Mucosa of gallbladder (tissue), 1 donor: ENCODE measurements around the gene EVA1A. TPM values are rescaled to one million over a fixed set of nuclear protein-coding genes. Genes with fewer than 3 reads are reported as not detected.

Experiments used
- DNase-seq: peaks from one replicate; pipeline ENCODE4 v3.0.0-alpha.2; 2020; ENCODE audit warnings: low spot score
- total RNA-seq: library from RNA; stranded (reverse); gene quantifications from one replicate; pipeline ENCODE4 v1.2.1, GENCODE V29; 2021
- donor health status: DM: no; HTN: no; CAD: no.

The EVA1A gene
- total RNA-seq, 1 donor from 2014 or later: 0.43 TPM

DNA sequence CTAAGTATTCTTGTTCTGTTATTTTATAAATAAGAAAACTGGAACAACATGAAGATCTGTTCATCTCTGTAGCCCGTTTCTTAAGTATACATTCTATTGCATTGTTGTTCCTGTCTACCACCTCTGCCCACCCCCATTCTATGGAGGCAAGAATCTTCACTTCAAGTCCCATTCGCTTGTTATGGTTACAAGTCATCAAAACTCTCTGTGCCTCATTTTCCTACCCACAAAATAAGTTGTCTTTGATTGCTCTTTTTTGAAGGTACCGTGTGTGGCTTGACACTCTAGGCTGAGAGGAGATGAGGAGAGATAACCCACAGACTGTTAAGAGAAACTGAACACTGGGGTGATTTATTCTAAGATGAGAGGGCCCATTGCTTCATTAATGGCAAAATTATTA, 2.9 kb upstream of the EVA1A start:
- DNase-seq: no peak

DNA sequence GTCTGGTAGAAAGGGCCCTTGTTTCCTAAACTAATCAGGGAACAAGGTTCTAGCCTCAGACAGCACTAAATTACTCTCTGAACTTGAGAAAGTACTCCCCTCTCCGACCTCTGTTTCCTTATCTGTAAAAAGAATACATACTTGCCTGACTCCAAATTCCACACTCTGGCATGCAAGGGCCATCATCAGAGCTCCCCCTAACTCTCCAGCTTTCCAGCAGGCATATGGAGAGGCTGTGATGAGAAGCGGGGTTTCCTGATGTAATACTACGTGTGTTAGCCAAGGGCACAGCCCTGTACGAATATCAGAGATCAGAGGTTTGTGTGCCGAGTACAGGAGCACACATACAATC, 1.8 kb upstream of the EVA1A start:
- DNase-seq: no peak

DNA sequence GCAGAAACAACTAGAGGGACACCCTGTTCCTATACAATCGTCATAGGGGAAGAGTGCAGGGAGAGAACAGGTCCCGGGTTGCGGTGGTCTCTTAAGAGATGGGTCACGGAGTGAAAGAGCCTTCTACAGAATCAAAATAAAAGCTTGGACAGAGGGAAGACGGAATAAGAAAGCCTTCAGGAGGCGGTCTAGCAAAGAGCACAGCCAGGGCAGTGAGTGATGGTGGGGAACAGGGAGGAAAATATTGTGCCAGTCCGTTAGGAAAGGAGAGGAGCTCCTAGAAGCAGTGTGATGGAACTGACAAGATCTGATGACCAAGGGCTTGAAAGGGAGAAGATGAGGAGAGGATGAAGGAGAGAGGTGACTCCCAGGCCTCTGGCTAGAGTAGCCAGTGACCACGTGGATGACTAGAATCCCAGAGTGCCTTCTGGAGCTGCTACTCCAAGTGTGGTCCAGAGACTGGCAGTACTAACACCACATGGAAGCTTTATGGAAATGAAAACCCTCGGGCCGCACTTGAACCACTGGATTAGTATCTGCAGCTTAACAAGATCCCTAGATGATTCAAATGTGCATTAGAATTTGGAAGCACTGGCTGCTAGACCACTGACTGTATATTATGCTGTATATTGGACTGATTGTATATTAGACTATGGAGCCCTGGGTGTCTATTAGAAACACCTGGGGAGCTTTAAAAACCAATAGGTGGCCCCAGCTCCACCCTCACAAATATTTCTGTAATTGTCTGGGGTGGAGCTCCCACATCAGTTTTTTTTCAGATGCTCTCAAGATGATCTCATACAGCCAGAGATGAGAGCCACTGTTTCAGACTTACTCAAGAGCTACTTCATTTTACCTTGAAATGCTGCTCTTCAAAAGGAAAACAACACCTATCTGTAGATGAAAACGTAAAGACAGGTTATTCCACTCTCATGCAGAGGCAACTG, 1.1 kb upstream of the EVA1A start:
- DNase-seq: no peak

DNA sequence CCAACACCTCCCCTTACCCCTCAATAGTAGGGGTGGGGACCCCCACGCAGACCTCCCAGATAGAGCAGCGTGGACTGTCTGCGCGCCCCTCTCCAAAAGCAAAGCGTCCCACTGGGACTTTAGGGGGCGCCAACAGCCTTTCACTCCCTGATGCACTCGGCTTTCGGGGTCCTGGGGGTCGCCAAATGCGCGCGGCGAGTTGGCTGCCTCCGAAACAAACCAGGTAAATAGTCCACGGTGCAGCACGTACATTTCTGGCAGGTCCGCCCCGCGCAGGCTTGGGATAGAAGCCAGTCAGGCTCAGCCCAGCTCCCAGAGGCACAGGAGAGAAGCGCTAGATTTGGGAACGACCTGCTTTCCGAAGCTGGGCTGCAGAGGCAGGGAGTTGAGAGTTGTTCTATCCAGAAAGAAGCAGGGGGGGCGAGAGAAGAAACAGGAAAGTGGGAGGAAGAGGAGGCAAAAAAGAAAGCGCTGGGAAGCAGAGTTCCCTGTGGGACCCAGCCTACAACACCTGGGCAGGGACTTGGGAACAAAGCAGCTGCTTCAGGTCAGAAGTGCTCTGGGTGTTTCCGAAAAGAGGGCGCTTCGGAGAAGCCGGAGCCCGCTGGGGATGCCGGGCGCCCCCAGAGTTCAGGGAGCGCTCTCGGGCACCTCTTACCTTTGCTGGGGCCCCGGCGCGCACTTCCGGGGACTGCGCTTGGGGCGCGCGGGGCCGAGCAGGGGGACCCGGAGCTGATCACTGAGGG, 544 bp downstream of the EVA1A start:
- peak; percentile 8 for DNase-seq

DNA sequence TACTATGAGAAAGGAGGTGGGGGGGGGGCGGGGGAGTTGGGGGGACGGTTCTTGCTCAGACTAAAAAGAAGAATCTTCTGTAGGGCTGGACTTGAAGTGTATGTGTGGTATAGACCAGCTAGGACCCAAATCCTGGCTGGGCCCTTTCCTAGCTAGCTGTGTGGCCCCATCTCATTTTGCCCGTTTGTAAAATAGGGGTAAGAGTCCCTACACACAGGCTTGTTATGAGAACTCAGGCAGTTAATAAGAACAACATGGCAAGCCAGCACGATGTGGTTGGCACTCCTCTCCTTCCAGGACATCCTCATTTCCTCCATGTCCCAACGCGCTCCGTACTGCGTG, 1.1 kb downstream of the EVA1A start:
- DNase-seq: no peak

DNA sequence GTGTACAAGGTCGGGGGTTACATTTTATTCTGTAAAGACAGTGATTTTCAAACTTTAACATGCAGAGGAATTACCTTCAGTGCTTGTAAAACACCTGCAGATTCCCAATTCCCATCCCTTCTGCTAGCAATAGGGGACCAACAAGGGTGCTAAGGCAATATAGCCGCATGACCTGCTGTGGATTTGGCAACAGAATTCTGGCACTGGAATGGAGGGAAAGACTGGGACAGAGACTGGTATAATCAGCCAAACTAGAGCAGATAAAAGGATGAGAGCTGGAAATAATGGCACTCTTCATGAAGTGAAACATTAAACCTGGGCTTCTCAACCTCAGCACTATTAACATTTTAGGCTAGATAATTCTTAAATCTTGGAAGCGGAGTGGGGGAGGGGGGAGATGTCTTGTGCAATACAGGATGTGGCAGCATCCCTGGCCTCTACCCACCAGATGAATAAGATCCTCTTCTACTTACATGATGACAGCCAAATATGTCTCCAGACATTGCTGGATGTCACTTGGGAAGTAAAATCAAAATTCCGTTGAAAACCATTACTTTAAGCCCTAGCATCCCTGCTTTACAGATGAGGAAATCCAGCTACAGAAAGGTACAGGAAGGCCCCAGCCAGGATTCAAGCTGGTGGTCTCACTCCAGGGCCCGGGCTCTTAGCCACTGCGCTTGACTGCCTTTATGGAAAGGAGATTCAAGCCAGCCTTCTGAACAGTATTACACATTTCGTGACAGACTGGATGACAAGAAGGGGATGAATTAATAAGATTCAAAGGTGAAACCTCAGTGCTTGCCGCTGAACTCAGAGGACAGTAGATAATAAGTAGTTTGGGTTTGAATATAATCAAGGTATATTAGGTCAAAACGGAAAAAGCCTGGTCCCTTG, 1.7 kb downstream of the EVA1A start:
- peak; percentile 5 for DNase-seq

DNA sequence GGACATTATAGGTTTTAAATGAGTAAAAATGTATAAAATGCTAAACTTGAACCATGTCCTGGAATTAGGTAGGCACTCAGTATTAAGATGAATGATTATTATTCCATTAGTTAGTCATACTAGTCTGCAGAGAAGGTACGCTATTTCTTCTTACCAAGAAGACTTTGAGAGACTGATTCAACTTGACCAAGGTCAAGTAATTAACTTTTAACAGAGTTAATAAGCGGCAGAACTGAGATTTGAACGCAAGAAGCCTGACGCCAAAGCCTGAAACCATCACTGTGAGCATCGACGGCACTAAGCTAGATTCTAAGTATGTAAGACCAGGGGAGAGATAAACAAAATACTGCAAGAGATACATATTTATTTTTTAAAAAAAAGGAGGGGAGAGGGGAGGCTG, 2.6 kb downstream of the EVA1A start:
- DNase-seq: no peak

DNA sequence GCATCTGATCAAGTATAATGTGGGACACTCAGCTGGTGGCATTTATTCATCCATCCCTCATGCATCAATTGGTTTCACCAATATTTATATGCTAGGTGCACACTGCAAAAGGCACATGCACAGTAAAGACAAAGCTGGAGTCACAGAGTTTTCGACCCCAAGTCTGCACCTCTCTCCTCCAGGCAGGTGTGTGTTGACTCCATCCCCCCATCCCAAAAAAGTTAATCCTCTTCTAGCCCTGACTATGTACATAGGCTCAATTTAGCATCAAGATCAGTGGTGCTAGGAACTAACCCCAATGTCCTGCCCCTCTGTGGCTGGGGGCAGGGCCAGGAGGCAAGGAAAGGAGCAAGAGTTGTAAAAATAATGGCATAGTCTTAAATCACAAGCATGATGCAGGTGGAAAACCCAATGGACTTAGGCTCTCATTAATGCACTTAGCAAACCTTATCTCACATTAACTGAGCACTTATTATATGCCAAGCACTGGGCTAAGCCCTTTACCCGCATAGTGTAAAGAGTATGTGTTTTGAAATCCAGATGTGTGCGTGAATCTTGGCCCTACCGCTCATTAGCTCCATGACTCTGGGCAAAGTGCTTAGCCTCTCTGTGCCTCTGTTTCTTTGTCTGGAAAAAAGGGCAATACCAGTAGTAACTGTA, 3.1 kb downstream of the EVA1A start:
- DNase-seq: no peak

DNA sequence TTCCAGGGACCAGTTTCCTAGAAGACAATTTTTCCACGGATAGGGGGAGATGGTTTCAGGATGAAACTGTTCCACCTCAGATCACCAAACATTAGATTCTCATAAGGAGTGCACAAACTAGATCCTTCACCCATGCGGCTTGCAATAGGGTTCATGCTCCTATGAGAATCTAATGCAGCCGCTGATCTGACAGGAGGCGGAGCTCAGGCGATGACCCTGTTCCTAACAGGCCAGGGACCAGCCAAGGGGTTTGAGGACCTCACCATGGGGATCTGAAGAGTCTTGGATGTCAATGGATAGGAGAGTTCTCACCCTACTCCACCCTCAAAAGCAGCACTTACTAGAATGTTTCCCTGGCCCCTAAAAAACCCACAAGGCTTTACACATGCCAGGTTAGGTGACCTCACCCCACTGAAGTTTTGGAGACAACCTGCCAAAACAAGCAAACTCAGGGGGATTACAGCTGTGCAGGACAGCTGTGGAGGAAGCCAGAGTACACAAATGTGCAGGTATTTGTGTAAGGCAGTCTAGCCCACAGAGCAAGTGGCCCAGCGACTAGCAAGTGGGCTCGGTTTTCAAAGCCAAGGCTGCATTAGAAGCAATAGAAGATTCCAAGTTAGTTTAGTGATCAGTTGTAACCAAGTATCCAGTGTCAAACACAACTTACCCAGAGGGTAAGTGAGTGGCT, 3.9 kb downstream of the EVA1A start:
- DNase-seq: peak; percentile 2

DNA sequence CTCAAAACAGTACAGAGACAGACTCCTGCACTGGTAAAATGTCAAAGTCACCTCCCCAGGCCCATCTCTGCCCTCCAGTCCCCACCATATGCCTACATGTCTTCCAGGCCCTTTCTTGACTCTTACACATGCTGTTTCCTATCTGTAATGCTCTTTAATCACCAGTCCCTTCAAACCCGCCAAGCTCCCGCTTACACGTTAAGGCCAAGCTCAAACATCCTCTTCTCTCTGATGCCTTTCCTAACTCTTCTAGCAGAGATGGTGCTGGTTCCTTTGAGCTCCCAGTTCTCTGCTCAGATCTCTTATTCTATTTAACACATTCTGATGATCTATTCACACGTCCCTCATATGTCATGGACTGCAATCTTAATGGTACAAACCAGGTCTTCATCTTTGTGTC, 5.0 kb downstream of the EVA1A start:
- peak; percentile 4 for DNase-seq

DNA sequence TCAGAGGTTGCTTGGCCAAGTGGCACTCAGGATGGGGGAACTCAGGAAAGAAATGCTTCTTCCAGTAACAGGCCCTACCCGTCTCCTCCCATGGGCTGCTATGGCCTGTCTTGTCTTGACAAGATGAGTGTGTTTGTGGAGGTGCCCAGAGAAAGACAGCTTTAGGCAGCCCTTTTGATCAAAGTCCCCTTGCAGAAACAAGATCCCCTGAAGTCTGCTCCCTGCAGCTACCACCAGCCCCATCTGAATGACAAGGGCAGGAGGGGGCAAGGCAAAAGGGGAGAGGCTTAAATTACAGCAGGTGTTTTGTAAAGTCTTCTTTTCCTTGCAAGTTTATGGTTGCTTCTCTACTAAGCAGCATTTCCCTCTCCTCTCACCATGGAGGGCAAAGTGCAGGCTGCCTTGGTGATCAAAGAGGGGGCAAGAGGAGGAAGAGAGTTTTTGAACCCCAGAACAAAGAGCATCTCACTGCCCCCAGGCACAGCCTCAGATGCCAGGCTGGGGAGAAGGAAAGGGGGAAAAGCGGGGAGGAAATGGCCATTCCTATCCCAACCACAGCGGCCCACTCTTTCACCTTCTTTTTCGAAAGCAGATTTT, 6.7 kb downstream of the EVA1A start:
- DNase-seq: no peak

DNA sequence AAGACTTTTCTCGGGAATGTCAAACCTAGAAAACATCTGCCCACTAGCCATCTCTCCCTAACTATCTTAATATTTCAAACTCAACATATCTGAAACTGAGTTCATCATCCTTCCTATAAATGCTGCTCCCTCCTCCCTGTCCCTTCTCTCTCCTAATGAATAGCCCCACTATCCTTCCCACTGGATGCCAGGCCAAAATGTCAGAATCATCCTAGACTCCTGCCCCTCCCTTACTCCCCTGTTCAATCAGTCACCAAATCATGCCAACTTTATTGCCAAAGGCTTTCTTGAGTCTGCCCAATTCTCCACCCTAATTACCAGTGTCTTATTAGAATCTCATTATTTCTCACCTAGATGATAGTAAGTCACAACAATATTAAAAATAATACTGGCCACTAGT, 8.5 kb downstream of the EVA1A start:
- peak; percentile 1 for DNase-seq

DNA sequence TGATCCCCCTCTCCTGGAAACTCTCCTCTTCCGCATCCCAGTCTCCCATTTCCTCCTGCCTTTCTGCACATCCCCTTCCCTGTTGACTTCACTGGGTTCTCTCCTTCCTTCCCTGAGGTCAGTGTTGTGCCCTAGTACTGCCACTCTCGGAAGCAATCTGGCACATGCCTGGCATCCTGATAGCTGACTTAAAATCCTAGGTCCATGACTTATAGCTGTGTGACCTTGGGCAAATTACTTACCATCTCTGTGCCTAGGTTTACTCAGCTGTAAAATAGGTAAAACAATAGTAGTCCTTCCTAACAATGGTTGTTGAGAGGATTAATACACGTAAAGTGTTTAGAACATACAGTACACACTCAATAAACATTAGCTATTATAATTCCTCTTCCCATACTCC, 9.3 kb downstream of the EVA1A start:
- no peak for DNase-seq

DNA sequence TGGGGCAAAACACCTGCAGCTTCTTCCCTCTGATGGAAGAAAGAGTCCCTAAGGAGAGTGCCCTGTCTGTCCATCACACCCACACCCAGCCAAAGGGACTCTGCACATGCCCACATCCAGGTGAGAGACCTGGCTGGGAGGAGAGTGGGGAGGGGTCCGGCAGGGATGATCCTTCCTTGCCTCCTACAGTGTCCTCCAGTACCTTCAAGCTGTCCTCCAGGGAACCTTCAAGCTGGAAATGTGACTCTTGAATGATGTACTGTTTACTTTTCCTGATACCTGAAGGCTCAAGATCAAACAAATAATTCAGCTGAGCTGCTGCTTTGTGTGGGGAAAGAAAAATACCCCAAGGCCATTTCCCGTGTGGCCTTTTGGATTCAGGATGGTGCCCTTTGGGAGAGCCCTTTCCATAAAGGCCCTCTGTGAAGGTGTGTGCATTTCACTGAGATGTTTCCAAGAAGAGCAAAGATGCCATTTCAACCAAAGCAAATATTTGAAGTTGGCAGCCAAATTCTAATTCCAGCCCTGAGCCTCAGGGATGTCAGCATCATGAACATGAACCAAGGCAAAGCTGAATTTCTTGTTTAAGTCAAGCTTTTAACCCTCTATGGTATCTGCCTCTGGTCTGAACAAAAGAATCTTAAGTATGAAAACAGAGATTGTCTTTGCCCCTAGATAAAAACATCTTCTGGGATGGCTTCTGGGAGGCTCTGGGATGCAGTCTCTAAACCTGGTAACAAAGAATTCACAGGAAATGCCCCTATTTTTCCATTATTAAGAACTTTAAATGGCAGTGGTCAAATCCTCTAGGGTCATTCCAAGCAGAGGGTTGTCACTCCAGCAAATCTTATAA, 11.1 kb downstream of the EVA1A start:
- peak; percentile 0 for DNase-seq

DNA sequence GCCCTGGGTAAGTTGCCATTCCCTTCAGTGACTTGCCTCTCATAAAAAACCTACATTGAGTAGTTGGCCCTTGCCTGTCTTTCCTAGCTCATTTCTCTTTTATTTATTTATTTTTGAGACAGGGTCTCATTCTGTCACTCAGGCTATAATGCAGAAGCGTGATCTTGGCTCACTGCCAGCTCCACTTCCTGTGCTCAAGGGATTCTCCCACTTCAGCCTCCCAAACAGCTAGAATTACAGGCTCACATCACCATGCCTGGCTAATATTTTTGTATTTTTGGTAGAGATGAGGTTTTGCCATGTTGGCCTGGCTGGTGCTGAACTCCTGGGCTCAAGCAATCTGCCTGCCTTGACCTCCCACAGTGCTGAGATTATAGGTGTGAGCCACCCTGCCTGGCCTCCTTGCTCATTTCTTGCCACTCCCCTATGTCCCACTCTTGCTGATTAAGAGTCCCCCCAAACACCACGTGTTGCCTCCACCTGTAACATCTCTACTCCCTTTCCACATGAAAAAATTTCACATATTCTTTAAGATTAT, 12.6 kb downstream of the EVA1A start:
- DNase-seq: peak; percentile 8

DNA sequence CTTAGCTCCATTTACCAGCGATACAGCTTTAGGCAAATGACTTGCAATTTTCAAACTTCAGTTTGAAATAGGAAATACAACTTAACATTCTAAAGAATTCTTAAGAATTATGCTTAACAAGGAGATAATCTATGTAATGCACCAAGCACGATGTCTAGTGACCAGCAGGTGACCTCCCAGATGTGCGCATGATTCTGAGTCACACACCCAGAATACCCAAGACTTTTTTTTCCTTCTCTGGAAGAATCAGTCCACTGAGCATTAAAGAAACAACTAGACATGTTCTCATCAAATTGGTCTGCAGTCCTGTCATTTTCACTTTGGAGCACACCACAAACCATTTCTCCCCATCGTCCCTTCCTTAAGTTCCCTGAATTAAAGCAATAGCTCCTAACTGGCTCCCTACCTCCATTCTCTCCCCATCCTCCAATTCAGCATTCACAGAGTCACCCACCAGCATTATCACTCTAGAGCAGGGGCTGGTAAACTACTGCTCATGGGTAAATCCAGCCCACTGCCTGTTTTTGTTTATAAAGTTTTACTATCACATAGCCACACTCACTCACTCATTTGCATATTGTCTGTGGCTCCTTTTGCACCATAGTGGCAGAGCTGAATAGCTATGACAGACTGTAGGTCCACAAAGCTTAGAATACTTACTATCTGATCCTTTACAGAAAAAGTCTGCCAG, 13.2 kb downstream of the EVA1A start:
- no peak for DNase-seq

DNA sequence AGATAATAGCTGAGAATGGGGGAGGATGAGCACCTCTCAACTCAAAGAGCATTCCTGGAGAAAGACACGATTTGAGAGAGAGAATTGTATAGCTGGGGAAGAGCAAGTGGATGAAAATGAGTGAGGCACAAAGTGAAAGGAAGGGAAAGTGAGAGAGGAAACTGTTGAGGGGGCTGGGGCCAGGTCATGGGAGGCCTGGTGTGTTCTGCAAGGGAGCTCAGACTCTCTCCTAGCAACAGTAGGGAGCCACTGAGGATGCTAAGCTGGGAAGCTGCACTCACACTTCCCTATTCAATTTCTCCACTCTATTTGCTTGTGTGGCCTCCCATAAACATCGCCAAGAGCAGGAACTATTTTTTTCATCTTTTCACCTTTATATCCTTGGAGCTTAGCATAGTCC, 14.8 kb downstream of the EVA1A start:
- DNase-seq: peak; percentile 1

DNA sequence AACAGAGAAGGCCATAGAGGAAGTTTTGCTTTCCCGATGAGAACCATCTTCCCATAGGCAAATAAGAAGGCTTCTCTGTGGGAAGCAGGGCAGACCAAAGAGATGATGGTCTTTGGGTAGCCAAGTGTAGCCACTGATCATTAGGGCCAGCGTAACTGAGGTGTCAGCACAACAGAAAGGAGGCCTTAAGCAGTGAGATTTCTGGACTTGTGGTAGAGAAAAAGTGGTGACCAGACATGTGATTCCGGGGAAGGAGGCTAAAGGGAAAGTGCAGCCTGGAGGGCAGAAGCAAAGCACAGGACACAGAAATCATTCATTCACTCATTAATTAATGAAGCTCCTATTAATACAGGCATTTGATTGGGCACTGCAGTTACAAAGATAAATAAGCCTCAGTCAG, 15.4 kb downstream of the EVA1A start:
- peak; percentile 2 for DNase-seq

DNA sequence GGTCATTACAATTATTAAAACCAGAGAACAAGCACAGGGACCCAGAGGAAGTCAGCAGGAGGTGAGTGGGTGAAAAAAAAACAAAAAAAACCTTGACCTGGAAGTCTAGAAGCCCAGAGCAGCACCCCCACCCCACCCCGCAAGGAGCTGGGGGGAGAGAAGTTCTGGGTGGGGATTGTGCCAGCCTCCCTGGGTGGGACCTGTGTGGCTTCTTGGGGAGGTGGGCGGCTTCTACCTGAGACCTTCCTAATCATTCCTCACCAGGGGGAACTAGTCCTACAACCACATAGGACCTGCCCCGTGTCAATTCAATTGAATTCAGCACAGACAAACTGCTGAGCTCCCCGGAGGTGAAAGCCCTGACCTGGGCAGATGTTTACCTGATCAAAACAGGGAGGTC, 17.3 kb downstream of the EVA1A start:
- no peak for DNase-seq
